Activated naive CD4-positive, alpha-beta T cell treated with Interleukin-2 at 50 U/mL for 16 hours (primary cell): Measurements from ENCODE around the gene DPM3.
"Not testable (repeated sequence)": the region's sequence is repeated elsewhere in the genome, so short reads cannot be mapped to it uniquely, and the experiment has no call there.

Experiments
- DNase-seq: peaks from one replicate; pipeline ENCODE4 v3.0.0-alpha.2; 2020

DPM3 gene

DNA sequence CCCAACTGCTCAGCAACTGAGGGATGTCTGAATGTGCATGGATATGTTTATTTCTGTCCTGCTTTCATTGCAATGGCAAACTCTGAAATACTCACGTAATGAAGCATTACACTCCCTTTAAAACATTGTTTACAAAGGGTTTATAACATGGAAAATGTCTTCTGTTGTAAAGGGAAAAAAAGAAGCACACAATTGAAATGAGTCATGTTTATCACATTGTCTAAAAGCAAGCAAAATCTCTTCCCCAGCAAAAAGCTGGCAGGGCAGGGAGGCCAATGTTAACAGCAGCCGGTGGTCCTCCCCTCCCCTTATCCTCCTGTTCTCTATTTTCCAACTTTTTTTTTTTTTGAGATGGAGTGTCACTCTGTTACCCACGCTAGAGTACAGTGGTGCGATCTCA, 16.5 kb downstream of the DPM3 start:
- DNase-seq, result no peak

DNA sequence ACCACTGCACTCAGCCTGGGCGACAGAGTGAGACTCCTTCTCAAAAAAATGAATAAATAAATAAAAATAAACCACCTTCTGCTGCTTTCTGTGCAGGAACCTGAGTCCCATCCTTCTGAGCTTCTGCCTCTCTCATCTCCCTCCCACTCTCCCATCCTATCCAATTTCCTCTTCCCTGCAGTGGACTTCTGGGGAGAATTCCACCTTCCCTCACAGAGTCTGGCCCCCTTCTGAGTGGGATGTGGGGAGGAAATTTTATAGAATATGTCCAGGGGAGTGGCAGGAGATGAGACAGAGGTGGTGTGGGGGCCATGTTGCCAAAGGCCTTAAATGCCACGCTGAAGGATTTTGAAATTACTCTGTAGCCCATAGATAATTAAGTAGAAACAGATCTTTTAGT, 18.0 kb downstream of the DPM3 start:
- DNase-seq, result no peak

DNA sequence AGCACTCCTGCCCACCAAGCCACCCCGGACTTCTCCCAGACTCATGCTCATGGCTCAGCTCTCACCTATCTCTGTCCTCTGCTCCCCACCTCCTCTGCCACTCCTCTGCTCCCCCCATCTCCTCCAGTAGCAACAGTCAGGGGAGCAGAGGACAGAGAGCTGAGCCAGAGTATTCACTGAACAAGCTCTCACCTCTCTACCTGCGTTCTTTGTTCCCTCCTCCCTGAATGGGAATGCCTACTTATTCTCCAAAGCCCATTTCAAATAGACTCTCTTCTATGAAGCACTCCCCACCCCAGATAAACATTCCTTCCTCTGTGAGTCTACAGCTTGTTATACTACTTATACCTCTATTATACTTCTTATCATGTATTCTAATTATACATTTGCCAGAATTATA, 19.1 kb downstream of the DPM3 start:
- no peak for DNase-seq

DNA sequence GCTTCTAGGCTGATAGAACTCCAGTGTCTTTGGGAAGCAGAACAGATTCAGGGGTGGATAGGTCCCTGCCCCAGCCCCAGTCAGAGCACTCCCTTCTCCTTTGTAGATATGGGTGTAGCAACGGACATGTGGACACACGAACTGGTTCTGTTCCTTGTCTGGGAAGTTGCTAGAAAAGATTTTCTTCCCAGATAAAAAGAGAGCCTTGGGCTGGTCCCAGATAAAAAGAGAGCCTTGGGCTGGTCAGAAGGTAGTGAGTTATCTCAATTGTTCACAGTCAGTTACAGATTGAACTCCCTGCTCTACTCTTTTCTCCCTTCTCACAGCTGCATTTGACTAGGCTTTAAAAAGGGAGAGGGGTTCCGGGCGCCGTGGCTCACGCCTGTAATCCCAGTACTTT, 20.1 kb downstream of the DPM3 start:
- DNase-seq, result no peak

DNA sequence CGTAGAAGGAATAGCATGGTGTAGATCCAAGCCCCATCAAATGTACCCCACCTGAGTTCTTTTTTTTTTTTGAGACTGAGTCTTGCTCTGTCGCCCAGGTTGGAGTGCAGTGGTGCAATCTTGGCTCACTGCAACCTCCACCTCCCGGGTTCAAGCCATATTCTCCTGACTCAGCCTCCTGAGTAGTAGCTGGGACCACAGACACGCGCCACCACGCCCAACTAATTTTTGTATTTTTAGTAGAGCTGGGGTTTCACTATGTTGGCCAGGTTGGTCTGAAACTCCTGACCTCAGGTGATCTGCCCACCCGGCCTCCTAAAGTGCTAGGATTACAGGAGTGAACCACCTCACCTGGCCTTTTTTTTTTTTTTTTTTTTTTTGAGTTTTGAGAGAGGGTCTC, 22.2 kb downstream of the DPM3 start:
- not testable (repeated sequence) for DNase-seq

DNA sequence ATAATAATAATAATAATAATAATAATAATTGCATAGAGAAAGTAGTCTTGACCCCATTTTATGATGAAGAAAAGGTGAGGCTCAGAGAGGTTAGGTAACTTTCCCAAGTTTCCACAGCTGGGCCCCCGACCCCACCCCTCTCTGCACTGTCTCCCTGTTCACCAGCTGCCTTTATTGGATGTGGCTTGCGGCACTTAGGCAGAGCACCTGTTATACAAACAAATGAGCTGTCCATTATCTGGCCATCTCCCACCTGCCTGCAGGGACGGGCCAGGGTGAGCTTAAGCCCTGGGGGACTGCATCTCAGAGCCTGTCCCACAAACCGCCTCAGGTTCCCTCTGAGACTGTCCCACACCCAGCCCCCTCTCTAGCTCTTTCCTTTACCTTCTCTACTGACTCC, 22.7 kb downstream of the DPM3 start:
- no peak for DNase-seq

DNA sequence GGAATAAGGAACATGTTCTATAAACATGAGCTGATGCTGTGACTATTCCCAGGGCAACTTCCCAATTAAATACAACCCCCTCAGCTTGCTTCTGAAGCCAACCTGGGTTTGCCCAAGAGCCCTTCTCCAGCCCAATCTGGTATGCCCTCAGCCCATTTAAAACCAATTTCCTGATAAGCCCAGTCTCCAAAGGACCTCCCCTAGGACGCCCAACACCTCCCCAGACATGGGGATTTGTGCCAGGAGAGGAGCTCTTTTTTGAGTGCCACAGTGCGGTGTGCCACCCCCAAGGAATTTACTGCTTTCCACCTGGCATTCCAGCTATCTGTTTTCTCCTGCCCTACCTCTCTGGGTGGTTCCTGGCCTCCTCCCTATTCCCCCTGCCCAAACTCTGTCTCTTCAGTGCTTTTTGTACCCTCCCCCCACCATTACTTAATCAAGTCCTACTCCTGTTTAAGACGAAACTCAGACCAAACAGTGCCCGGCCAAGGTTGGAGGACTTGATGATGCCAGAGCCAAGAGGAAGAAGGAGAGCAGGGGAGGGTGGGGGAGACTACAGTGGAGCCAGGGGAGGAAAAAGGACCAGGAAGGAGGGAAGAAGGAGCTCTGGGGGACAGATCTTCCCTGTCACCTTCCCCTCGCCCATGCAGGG, 24.1 kb downstream of the DPM3 start:
- DNase-seq, result no peak

DNA sequence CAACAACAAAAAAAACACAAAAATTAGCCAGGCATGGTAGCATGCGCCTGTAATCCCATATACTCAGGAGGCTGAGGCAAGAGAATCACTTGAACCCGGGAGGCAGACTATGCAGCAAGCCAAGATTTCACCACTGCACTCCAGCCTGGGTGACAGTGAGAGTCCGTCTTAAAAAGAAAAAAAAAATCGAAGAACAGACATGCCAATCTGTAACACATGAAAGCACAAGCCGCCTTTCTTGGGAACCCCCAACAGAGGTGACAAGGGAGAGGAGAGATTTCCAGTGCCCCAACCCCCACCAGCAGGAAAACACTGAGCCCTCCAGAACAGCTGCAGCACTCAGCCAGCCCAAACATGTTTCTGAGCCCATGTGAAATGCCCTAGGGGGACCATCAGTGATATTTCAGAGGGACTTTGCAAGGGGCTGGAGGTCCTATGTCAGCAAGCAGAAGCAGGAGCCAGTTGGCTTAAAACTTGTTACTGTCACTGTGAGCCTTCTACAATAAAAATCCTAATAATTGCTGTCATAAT, 26.8 kb downstream of the DPM3 start:
- no peak for DNase-seq

DNA sequence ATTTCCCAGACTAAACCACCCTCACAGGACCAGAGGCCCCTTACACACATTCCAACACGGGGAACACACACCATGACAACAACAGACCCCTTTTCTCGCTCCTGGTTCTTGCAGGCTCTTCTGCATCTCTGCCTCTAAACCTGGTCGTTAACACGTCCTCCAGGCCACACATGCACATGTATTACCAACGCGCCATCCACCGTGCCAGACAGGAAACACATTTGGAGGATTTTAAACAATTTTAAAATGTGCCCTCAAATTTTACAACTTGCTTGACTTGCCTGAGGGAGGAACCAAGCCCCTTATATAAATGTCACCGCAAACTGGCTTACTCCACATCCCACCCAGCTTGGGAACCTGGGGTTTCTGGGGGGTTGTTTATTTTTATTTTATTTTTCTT, 29.5 kb downstream of the DPM3 start:
- no peak for DNase-seq

DNA sequence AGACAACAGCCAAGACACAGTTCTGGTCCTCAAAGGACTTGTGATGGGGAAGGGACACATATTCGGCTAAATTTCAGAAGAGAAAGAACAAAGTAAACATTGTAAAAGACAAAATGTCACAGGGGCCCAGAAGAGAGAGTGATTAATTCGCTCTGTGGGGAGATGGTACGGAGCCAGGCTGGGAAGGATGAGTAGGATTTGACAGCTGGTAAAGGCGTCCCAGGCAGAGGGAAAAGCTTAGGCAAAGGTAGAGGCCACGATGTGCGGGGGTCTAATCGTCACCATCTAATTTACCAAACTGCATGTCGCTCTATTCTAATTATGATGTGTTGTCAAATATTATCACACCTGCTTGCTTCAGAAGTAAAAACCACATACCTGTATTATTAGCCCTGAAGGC, 29.9 kb downstream of the DPM3 start:
- DNase-seq, result no peak

DNA sequence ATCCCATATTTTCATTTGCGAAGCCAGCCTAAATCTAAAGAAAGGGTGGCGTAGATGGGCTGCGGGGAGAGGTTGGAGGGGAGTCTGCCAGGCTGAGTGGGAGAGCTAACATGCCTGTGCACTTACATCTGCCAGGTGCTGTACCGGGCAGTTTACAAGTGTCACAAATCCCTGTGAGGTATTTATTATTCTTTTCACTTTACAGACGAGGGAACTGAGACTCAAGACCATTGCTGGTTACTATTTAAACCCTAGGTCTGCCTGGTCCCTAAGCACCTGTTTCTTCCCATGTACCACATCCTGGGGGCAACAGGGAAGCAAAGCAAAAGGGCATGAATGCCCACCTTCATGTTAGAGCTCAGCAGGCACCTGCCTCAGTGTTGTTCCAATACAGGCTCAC, 32.0 kb downstream of the DPM3 start:
- DNase-seq, result no peak

DNA sequence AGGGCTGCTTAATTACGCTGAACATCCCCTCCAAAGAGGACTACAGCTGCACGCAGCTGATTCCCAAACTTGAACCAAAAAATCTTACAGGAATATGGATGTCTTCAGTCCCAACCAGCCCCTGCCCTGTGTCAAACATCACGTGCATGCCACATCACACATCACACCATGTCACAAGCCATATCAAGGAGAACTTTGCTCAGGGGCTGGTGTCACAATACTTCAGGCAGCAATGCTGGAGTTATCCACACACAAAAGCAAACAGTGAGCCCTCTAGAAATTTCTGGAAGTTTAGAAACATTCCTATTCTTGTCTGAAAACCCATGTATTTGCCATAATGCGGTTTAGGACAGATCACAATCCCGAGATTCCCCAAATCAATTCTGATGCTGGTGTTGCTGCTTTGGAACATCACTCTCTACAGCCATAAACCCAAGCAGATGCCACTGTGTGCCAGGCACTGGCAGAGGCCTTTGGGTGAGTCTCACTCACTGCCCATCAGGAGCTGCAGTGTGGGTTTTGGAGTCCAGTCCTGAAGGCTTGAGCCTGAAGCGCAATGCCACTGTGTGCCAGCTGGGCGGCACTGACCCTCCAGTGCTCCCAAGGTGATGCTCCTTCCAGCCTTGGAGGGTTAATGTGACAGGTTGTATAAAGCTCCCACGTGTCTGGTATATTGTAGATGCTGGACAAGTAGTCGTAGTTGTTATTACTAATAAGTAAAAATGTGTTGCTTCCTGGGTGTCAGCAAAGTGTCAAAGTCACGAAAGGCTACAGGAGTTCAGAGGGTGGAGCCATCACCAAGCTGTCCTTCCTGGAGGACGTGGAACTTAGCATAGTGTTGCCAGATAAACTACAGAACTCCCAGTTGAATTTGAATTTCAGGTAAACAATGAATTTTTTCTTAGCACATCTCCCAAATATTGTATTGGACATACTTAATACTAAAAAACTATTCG, 32.7 kb downstream of the DPM3 start:
- no peak for DNase-seq

DNA sequence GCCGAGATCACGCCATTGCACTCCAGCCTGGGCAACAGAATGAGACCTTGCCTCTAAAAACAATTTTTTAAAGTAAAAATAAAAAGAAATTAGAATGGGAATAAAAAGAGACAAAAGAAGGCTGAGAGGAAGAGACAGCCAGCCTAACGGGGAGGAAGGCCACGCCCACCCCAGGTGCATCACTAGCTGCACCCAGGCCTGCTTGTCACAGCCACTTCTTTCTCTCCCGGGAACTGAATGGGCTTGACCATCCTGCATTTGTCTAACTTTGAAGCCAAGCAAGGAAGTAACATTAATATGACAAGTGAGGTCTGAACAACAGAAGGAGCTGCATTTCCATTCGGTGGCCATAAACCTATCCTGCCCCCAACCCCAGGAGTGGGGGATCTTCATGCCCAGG, 33.5 kb downstream of the DPM3 start:
- no peak for DNase-seq

DNA sequence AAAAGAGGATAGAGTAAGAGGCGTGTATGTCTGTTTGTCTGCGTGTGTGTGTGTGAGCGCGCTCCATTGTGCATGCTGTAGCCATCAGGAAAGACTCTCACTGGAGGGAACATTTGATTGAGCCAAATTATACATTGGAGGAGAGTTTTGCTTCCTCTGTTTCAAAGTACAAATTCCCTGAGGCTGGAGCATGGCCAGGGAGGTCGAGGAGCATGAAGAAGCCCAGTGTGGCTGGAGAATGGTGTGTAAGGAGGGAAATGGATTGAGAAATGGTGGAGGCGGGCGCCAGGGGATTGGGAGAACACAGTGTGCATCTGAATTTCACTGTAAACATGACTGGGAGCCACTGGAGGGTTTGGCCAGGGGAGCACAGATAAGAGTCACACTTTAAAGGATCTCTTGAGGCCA, 34.7 kb downstream of the DPM3 start:
- no peak for DNase-seq

DNA sequence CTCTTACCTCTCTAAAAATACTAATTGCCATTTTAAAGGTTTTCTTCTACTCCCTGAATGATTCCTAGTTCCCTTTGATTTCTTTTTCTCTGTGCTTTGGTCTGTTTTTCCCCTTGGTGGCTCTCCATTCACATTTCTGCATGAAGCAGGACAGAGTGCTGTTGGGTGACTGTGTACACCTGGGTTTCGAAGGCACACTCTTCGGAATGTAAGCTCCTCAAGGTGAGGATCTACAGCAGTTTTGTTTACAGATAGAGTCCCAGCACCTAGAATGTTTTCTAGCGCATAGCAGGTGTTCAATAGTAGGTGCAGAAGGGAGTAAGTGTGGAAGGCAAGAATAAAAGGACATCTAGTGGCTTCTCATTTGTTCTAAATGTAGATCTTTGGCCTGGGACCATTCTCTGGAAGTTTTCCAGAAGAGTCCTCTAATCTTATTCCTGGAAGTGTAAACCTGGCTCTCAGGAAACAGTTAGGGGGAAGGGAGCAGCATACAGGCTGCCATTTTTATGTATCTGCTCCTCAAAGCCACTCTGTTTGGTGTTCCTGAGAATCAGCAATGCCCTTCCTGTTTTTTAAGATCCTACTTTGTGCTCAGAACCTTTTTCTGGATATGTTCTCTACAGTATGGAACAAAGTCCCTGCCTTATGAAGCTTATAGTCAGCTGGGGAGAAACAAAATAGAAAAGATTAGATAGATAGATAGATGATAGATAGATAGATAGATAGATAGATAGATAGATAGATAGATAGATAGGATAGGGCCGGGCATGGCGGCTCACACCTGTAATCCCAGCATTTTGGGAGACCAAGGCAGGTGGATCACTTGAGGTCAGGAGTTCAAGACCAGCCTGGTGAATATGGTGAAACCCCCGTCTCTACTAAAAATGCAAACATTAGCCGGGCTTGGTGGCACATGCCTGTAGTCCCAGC, 35.5 kb downstream of the DPM3 start:
- DNase-seq, result no peak

DNA sequence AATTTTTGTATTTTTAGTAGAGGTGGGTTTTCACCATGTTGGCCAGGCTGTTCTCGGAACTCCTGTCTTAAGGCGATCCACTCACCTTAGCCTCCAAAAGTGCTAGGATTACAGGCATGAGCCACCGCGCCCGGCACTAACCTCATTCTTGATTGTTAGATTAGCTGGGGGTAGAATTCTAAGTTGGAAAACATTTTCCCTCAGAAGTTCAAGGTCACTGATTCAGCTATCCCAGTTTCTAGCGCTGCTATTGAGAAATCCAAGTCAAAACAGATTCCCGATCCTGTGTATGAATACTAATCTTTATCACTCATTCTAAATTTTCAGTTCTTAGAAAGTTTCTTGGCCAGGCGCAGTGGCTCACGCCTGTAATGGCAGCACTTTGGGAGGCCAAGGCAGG, 37.0 kb downstream of the DPM3 start:
- no peak for DNase-seq

DNA sequence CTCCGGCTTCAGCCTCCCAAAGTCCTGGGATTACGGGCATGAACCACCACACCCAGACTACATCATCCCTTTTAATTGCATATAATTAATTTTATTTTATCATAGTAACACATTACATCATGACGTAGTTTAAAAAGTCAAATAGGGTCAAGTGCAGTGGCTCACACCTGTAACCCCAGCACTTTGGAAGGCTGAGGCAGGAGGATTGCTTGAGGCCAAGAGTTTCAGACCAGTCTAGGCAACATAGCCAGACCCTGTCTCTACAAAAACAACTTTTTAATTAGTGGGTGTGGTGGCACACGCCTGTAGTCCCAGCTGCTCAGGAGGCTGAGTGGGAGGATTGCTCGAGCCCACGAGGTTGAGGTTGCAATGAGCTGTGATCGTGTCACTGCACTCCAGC, 41.0 kb downstream of the DPM3 start:
- no peak for DNase-seq

DNA sequence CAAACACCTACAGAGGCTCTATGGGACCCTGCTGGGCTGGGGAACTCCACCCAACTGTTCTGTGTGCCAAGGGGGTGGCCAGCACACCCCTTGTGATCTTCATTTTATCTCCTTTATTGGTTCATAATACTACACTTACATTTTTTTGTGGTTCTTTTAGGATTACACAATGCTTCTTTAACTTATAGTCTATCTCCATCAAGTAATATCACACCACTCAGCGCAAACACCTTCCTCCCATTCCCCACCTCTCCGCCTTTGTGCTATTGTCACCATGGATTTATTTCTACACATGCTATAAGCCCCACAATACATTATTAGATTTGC, 45.7 kb downstream of the DPM3 start:
- DNase-seq, result no peak

DNA sequence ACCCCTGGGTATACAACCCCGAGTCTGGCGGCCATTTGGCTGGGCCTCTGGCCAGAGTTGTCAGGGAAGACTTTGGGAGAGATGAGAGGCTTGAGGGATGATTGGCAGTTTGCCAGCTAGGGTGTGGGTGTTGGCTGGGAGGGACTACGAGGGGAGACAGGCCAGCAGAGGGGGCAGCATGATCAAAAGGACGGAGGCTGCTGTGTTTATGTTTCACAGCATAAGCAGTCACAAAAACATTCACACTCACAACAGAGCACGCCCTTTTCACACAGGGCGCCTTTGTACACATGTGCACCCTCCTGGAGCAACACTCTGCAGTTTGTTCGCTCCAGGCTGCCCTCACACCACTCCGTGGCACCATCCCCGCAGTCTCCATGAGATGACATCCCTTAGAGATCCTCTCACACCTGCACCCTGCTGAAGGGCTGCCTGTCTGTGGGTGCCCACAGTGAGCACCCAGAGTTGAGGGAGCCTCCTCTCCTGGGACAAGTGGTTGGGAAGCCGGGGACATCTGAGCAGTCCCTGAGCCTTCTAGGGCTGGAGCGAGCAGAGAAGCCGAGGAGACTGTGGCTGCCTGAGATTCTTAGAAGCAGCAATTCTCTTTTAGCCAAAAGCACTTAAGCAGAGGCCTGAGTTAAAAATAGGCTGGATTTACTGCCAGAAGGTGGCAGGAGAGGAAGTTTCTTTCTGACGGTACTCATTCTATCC, 46.3 kb downstream of the DPM3 start:
- no peak for DNase-seq

DNA sequence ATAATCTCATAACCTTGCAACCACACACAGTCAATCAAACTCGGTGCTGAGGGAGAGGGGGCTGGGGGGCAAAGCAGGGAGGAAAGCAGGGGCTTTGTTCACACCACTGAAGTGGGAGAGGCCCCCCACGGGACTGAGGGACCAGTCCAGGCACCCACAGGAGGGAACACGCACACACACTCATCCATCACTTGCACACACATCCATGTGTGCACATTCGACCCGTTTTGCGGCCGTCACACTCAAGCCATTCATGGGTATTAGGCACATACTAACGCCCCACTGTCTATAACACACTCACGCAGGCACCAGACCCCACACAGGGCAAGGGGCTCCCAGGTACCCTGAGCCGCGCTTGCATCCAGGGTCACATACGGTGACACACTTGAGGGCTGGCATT, 47.7 kb downstream of the DPM3 start:
- DNase-seq, result no peak

DNA sequence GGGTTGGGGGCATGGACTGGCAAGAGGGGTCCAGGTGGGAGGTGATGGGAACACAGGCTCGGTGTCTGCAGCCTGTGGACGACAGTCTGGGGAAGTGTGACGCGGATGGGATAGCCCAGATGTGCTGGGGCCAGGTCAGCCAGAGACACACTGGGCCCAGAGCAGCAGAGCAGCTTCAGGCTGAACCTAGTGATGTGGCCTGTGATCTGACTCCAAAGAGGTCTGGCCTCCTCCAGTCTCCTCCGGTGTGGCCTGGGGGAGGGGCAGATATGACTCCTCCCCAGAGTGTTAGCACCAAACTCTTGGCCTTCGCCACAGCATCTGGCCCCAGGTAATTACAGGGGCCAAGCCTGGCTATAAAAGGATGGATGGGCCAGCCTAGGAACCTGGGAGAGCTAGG, 48.2 kb downstream of the DPM3 start:
- no peak for DNase-seq
